ENCODE measurements around the gene PRKCZ. TPM values are rescaled to one million over a fixed set of nuclear protein-coding genes. Genes with fewer than 3 reads are reported as not detected.

PRKCZ gene
- total and polyA plus RNA-seq, 9 of the 15 experiments (the other 6 are each of a cell fraction or from before 2014, with no cell fraction given): 0.07 to 3.1 (median 1.3) TPM

DNA sequence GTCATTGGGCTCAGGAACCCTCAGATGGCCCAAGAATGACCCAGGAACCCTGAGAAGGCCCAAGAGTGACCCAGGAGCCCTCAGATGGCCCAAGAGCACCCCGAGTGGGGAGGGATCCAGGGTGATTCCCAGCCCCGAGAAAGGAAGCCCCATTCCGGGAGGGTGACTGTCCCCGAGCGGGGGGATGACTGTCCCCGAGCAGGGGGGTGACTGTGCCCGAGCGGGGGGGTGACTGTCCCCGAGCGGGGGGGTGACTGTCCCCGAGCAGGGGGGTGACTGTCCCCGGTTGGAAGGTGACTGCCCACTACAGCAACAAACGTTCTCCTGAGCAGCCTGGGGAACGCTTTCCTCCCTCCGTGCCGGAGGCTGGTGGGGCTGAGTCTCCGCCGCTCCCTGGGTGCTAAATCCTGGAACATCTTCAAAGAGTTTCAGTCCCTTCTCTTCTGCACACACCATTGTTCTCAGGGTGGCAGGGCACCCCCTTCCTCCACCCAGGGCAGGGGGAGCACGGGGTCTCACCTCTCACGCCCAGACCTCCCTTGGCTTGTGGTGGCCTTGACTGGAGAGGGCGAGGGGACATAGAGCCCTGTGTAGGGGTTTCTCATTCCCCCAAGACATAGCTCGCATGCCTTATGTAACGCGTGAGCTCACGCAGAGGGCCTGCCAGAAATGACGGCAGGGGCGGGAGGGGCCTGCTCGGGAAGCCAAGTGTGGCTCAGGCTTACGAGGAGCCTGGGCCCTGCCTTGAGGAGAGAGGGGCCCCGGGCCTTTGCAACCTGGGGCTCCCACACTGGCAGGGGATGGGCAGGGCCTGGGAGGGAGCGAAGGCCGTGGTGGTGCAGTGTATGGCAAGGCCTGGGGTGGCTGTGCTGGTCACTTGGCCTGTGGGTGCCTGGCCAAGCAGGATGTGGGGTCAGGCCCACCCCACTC lies 163.6 kb downstream of the PRKCZ start (continued):
- TF ChIP-seq, protein P1, sequence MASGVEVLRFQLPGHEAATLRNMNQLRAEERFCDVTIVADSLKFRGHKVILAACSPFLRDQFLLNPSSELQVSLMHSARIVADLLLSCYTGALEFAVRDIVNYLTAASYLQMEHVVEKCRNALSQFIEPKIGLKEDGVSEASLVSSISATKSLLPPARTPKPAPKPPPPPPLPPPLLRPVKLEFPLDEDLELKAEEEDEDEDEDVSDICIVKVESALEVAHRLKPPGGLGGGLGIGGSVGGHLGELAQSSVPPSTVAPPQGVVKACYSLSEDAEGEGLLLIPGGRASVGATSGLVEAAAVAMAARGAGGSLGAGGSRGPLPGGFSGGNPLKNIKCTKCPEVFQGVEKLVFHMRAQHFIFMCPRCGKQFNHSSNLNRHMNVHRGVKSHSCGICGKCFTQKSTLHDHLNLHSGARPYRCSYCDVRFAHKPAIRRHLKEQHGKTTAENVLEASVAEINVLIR (CRISPR knock-in tag; IDR thresholded peaks at IDR 0.05): no peak
- TF ChIP-seq, protein P2, sequence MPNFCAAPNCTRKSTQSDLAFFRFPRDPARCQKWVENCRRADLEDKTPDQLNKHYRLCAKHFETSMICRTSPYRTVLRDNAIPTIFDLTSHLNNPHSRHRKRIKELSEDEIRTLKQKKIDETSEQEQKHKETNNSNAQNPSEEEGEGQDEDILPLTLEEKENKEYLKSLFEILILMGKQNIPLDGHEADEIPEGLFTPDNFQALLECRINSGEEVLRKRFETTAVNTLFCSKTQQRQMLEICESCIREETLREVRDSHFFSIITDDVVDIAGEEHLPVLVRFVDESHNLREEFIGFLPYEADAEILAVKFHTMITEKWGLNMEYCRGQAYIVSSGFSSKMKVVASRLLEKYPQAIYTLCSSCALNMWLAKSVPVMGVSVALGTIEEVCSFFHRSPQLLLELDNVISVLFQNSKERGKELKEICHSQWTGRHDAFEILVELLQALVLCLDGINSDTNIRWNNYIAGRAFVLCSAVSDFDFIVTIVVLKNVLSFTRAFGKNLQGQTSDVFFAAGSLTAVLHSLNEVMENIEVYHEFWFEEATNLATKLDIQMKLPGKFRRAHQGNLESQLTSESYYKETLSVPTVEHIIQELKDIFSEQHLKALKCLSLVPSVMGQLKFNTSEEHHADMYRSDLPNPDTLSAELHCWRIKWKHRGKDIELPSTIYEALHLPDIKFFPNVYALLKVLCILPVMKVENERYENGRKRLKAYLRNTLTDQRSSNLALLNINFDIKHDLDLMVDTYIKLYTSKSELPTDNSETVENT (CRISPR knock-in tag; IDR thresholded peaks at IDR 0.05): no peak

DNA sequence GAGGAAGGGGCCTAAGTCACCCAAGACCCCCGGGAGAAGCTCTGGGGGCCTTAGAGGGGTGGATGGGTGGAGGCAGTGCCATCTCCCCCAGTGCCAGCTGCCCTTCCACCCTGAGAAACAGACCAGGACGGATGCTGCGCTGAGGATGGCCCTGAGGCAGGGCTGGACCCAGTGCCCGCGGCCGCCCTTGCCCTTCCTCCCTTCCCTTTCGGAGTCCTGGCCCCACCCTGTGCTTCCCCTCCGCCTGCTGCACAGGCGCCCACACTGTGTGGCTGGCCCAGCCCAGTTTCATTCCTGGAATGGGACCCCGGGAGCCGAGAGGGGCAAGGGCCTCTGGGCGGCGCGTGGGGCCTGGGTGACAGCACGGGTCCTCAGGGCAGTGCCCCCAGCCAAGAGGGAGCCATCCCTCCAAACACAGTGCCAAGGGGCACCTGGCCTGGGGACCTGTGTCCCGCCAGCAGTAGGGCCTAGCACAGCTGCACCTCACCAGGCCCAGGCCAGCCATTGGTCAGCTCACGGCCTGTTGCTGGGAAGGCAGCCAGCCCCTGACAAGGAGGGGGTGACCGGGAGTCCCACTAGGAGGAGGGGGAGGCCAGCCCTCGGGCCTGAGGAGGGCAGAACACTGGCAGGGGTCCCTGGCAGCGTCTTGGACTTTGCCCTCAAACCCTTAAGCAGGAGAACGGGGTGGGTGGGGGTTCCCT lies 164.5 kb downstream of the PRKCZ start:
- H3K9me3 ChIP-seq (replicated peaks; ENCODE audit: control insufficient read depth, insufficient read depth, low read depth, low read length): no peaks in the 10 kb centered on the region
- CTCF ChIA-PET (ENCODE audit: low intra/inter-chr PET ratio): no interaction called here
- DNase-seq (ENCODE audit: extremely low read depth in 1 of 4, low spot score in 3 of 4) (no peak), ATAC-seq (no peak), FAIRE-seq (no peak)
- no TSS peak for BruUV-seq (replicated peaks)
- 59% methylated on average over 17 of the region's 21 CpGs for WGBS (ENCODE audit: insufficient coverage, low coverage, missing lambda C conversion rate)
- POLR2A ChIA-PET: interaction anchor here (0.6 to 1.4 kb wide), 2 partner anchors 15 to 39 kb away, joined by 3 read pairs; no protein-coding TSS in a partner anchor
- no peaks in the 10 kb centered on the region for H4K20me1 ChIP-seq (replicated peaks; ENCODE audit: control insufficient read depth, insufficient read depth, low read length)
- H3K79me2 ChIP-seq (ENCODE audit: control insufficient read depth, insufficient read depth, low read length): no peaks in the 10 kb centered on the region
- no peak overlapping the region for H3K4me2 ChIP-seq (ENCODE audit: insufficient read depth, low read length)
- H3K4me1 ChIP-seq (replicated peaks in 1 of 2; ENCODE audit: control insufficient read depth in 2 of 2, insufficient read depth in 2 of 2, low read length in 2 of 2): peaks cover 20 to 60% of the 10 kb centered on the region in 2 experiments
- intact Hi-C loops (cut with micrococcal nuclease) (no loop called here), in situ Hi-C loops (cut with MboI) (no loop called here)
- no peak overlapping the region for H3K27ac ChIP-seq (ENCODE audit: extremely low read depth, low read depth, low read length)
- H3K9me1 ChIP-seq (ENCODE audit: control insufficient read depth, insufficient read depth, low read length): no peaks in the 10 kb centered on the region
- H3K36me3 ChIP-seq (ENCODE audit: control insufficient read depth, insufficient read depth, low read length): no peaks in the 10 kb centered on the region
- peak overlapping the region in 1 of 2 experiments; percentile 79; a peak in 2 of 4 replicates for H3K9ac ChIP-seq (ENCODE audit: insufficient read depth in 1 of 2, low read depth in 2 of 2, low read length in 2 of 2)
- no peak overlapping the region for H3K4me3 ChIP-seq
- no peak overlapping the region for H2AFZ ChIP-seq (ENCODE audit: low read depth, low read length)
- H3K27me3 ChIP-seq (ENCODE audit: control insufficient read depth in 2 of 2, insufficient read depth in 2 of 2, low read length in 2 of 2): no peaks in the 10 kb centered on the region
- no peak for TF ChIP-seq GTF2A2 (tag; IDR thresholded peaks at IDR 0.05)
- TF ChIP-seq LARP7 (IDR thresholded peaks at IDR 0.05): no peak
- no peak for TF ChIP-seq HCFC1 (IDR thresholded peaks at IDR 0.05; ENCODE audit: low read depth, low read length)
- no peak for TF ChIP-seq ETV5 (CRISPR knock-in tag; IDR thresholded peaks at IDR 0.05; ENCODE audit: low read depth)
- TF ChIP-seq, protein P3, sequence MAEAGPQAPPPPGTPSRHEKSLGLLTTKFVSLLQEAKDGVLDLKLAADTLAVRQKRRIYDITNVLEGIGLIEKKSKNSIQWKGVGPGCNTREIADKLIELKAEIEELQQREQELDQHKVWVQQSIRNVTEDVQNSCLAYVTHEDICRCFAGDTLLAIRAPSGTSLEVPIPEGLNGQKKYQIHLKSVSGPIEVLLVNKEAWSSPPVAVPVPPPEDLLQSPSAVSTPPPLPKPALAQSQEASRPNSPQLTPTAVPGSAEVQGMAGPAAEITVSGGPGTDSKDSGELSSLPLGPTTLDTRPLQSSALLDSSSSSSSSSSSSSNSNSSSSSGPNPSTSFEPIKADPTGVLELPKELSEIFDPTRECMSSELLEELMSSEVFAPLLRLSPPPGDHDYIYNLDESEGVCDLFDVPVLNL (CRISPR knock-in tag; IDR thresholded peaks at IDR 0.05; ENCODE audit: low read depth): no peak
- no peak for TF ChIP-seq RCOR1 (IDR thresholded peaks at IDR 0.05; ENCODE audit: borderline replicate concordance in 1 of 2, low read depth in 2 of 2, low read length in 2 of 2)
- no peak for TF ChIP-seq HDAC3 (IDR thresholded peaks at IDR 0.05; ENCODE audit: borderline replicate concordance, partially characterized antibody)
- no peak for TF ChIP-seq ELF1 (tag; IDR thresholded peaks at IDR 0.05)
- no peak for TF ChIP-seq ZNF23 (CRISPR knock-in tag; IDR thresholded peaks at IDR 0.05)
- TF ChIP-seq MTA3 (IDR thresholded peaks at IDR 0.05; ENCODE audit: borderline replicate concordance): no peak
- TF ChIP-seq HNRNPH1 (optimal IDR thresholded peaks at IDR 0.05; ENCODE audit: low read depth, low read length): no peak
- no peak for TF ChIP-seq ZNF431 (CRISPR knock-in tag; IDR thresholded peaks at IDR 0.05)
